ENCODE data around the gene LOXL3. TPM values are rescaled to one million over a fixed set of nuclear protein-coding genes. Genes with fewer than 3 reads are reported as not detected.
A peak's percentile ranks its signal among the peaks of the same experiment; 100 is the strongest.

Gene LOXL3
- total RNA-seq, 2 experiments from 2014 or later = 0.25 TPM; not detected in 1

GRCh38 chr2:74575320-74575719 is 21.6 kb upstream of the LOXL3 start:
- Mint-ChIP-seq H3K27ac (no peak overlapping the region), H3K27me3 (peaks cover 4% of the 10 kb centered on the region), H3K36me3 (ENCODE audit: low read depth) (no peaks in the 10 kb centered on the region), H3K4me3 (no peak overlapping the region), H3K9me3 (no peaks in the 10 kb centered on the region), H3K4me1 (ENCODE audit: low read depth) (peaks cover 20% of the 10 kb centered on the region)
- TF ChIP-seq CTCF (IDR thresholded peaks at IDR 0.05) = no peak
- ATAC-seq (ENCODE audit: poor library complexity) (no peak), DNase-seq (no peak)
- ChIA-PET POLR2A (interaction anchor here (1.7 kb wide), 1 partner anchor 116 kb away, joined by 5 read pairs; the partner anchor contains the start of gene WBP1), CTCF (no interaction called here)
- Histone ChIP-seq H3K4me3 (ENCODE audit: low read length) (no peak overlapping the region), H3K36me3 (ENCODE audit: insufficient read depth, low read length) (no peaks in the 10 kb centered on the region), H3K4me1 (ENCODE audit: insufficient read depth, low read length) (peaks cover 5% of the 10 kb centered on the region), H3K27me3 (ENCODE audit: control insufficient read depth in 1 of 2, insufficient read depth in 2 of 2, low read length in 2 of 2) (no peaks in the 10 kb centered on the region), H3K9me3 (ENCODE audit: control insufficient read depth in 1 of 2, insufficient read depth in 1 of 2, low read length in 2 of 2) (no peaks in the 10 kb centered on the region), H3K27ac (ENCODE audit: low read depth in 1 of 2, low read length in 2 of 2) (no peak overlapping the region)
- intact Hi-C loops (cut with DNase I, micrococcal nuclease) = no loop called here

GRCh38 chr2:74573747-74574562 is 20.2 kb upstream of the LOXL3 start:
- peak overlapping the region; percentile 4 for H3K4me3 ChIP-seq (ENCODE audit: low read length)
- peak in 5 of 14 experiments; percentile 4 to 65 (median 60) for DNase-seq
- Mint-ChIP-seq H3K27me3 (no peaks in the 10 kb centered on the region), H3K27ac (peak overlapping the region; percentile 68), H3K4me1 (ENCODE audit: low read depth) (peaks cover 20% of the 10 kb centered on the region), H3K9me3 (no peaks in the 10 kb centered on the region), H3K36me3 (ENCODE audit: low read depth) (no peaks in the 10 kb centered on the region), H3K4me3 (peak overlapping the region; percentile 61)
- H3K27ac ChIP-seq (ENCODE audit: low read depth in 1 of 2, low read length in 2 of 2) = peak overlapping the region in 1 of 2 donors; percentile 2
- peak; percentile 87 for ATAC-seq (ENCODE audit: poor library complexity)
- ChIA-PET CTCF (no interaction called here), POLR2A (interaction anchor here (1.7 kb wide), 1 partner anchor 115 kb away, joined by 5 read pairs; the partner anchor contains the start of gene WBP1)
- H3K36me3 ChIP-seq (ENCODE audit: insufficient read depth, low read length) = no peaks in the 10 kb centered on the region
- intact Hi-C loops (cut with DNase I, micrococcal nuclease) = no loop called here
- H3K27me3 ChIP-seq (ENCODE audit: control insufficient read depth in 1 of 2, insufficient read depth in 2 of 2, low read length in 2 of 2) = no peaks in the 10 kb centered on the region
- TF ChIP-seq CTCF (IDR thresholded peaks at IDR 0.05) = no peak
- H3K4me1 ChIP-seq (ENCODE audit: insufficient read depth, low read length) = peaks cover 5% of the 10 kb centered on the region
- no peaks in the 10 kb centered on the region for H3K9me3 ChIP-seq (ENCODE audit: control insufficient read depth in 1 of 2, insufficient read depth in 1 of 2, low read length in 2 of 2)

- TF ChIP-seq CTCF (IDR thresholded peaks at IDR 0.05) = no peak
- H3K4me3 Mint-ChIP-seq = no peak overlapping the region
- ATAC-seq (ENCODE audit: poor library complexity) = no peak
- peaks cover 10% of the 10 kb centered on the region for H3K27me3 Mint-ChIP-seq
- H3K27me3 ChIP-seq (ENCODE audit: control insufficient read depth in 1 of 2, insufficient read depth in 2 of 2, low read length in 2 of 2) = peaks cover 0 to 4% of the 10 kb centered on the region in 2 experiments
- ChIA-PET CTCF (no interaction called here), POLR2A (no interaction called here)
- H3K4me1 Mint-ChIP-seq (ENCODE audit: low read depth) = peaks cover 20% of the 10 kb centered on the region
- no peak overlapping the region for H3K4me3 ChIP-seq (ENCODE audit: low read length)
- no peak overlapping the region for H3K27ac Mint-ChIP-seq
- H3K9me3 ChIP-seq (ENCODE audit: control insufficient read depth in 1 of 2, insufficient read depth in 1 of 2, low read length in 2 of 2) = no peaks in the 10 kb centered on the region
- H3K4me1 ChIP-seq (ENCODE audit: insufficient read depth, low read length) = peaks cover 5% of the 10 kb centered on the region
- no peak overlapping the region for H3K27ac ChIP-seq (ENCODE audit: low read depth in 1 of 2, low read length in 2 of 2)
- intact Hi-C loops (cut with DNase I, micrococcal nuclease) = no loop called here
- no peaks in the 10 kb centered on the region for H3K9me3 Mint-ChIP-seq
- no peaks in the 10 kb centered on the region for H3K36me3 ChIP-seq (ENCODE audit: insufficient read depth, low read length)
- DNase-seq = no peak
- H3K36me3 Mint-ChIP-seq (ENCODE audit: low read depth) = no peaks in the 10 kb centered on the region
These were observed 18.6 kb upstream of the LOXL3 start for GRCh38 chr2:74572178-74572925.

All from CD4-positive, alpha-beta T cell (primary cell).